Measurements from ENCODE around the gene CASK. TPM values are rescaled to one million over a fixed set of nuclear protein-coding genes. Genes with fewer than 3 reads are reported as not detected.

The CASK gene
- total RNA-seq, 1 experiment from 2014 or later = 29.4 TPM

DNA sequence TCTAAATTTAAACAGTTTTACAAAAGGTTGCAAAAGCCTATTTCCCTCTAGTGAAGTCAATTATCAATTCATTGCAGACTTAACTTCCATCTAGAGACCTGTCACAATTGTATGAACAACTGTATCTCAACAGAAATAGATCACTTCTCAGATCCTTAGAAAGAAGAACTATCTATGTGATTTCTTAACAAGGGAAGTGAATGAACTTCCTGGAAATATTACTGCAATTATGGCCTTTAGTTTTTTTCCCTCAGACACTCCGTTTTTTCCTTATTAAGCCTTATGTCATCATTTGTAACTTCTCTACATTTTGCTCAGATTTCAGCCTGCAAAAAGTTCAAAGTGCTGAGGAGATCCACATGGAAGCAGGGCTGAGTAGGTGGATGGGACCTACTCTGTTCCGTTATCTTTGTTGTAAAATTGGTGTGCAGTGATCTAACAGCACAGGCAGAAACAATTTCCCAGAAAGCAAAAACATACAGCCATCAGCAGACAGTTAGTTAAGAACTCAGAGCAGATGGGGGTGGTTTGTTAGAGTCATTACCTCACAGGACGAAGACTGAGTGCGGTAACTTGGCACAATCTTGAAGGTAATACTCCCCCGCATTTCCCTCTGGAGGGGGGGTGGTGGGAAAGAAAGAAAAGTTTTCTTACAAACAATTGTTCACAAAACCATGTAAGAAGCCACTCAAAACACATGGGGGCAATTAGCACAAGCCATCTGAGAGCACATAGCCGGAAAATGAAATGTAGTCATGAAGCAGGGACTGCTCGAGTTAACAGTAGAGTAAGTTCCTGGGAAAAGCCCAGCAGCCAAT lies 363.9 kb downstream of the CASK start:
- no peak overlapping the region for H3K4me3 ChIP-seq
- H2AFZ ChIP-seq = no peak overlapping the region
- no peaks in the 10 kb centered on the region for H3K4me1 ChIP-seq (replicated peaks; ENCODE audit: insufficient read depth)
- H3K9me2 ChIP-seq (ENCODE audit: insufficient read depth) = no peaks in the 10 kb centered on the region
- ChIA-PET POLR2A (ENCODE audit: unreplicated experiment) (no interaction called here), CTCF (no interaction called here)
- no peak overlapping the region for H3K27ac ChIP-seq
- no peak for TF ChIP-seq EZH2 (IDR thresholded peaks at IDR 0.05; ENCODE audit: low read depth)
- TF ChIP-seq, protein P1, sequence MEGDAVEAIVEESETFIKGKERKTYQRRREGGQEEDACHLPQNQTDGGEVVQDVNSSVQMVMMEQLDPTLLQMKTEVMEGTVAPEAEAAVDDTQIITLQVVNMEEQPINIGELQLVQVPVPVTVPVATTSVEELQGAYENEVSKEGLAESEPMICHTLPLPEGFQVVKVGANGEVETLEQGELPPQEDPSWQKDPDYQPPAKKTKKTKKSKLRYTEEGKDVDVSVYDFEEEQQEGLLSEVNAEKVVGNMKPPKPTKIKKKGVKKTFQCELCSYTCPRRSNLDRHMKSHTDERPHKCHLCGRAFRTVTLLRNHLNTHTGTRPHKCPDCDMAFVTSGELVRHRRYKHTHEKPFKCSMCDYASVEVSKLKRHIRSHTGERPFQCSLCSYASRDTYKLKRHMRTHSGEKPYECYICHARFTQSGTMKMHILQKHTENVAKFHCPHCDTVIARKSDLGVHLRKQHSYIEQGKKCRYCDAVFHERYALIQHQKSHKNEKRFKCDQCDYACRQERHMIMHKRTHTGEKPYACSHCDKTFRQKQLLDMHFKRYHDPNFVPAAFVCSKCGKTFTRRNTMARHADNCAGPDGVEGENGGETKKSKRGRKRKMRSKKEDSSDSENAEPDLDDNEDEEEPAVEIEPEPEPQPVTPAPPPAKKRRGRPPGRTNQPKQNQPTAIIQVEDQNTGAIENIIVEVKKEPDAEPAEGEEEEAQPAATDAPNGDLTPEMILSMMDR (conservative IDR thresholded peaks at IDR 0.05) = no peak
- no peak overlapping the region for H3K4me2 ChIP-seq
- no TSS peak for BruUV-seq (replicated peaks)
- no peaks in the 10 kb centered on the region for H3K9me3 ChIP-seq (ENCODE audit: insufficient read depth, low read depth)
- H3K79me2 ChIP-seq (ENCODE audit: low read depth) = no peaks in the 10 kb centered on the region
- no peaks in the 10 kb centered on the region for H4K20me1 ChIP-seq (ENCODE audit: insufficient read depth)
- no peaks in the 10 kb centered on the region for H3K36me3 ChIP-seq (ENCODE audit: low read depth)
- no peak for DNase-seq
- H3F3A ChIP-seq (ENCODE audit: insufficient read depth, low read depth) = no peaks in the 10 kb centered on the region
- intact Hi-C loops (cut with micrococcal nuclease; ENCODE audit: unreplicated experiment) = no loop called here
- no peaks in the 10 kb centered on the region for H3K27me3 ChIP-seq (ENCODE audit: insufficient read depth, low read depth)

GRCh38 chrX:41558531-41558930 lies 364.8 kb downstream of the CASK start:
- Histone ChIP-seq H3K27ac (no peak overlapping the region), H3K9me3 (ENCODE audit: insufficient read depth, low read depth) (no peaks in the 10 kb centered on the region), H3K4me1 (replicated peaks; ENCODE audit: insufficient read depth) (no peaks in the 10 kb centered on the region), H3F3A (ENCODE audit: insufficient read depth, low read depth) (no peaks in the 10 kb centered on the region), H3K9me2 (ENCODE audit: insufficient read depth) (no peaks in the 10 kb centered on the region), H2AFZ (no peak overlapping the region), H3K4me2 (no peak overlapping the region), H4K20me1 (ENCODE audit: insufficient read depth) (no peaks in the 10 kb centered on the region), H3K27me3 (ENCODE audit: insufficient read depth, low read depth) (no peaks in the 10 kb centered on the region), H3K36me3 (ENCODE audit: low read depth) (no peaks in the 10 kb centered on the region), H3K4me3 (no peak overlapping the region), H3K79me2 (ENCODE audit: low read depth) (no peaks in the 10 kb centered on the region)
- ChIA-PET CTCF (no interaction called here), POLR2A (ENCODE audit: unreplicated experiment) (interaction anchor here (0.7 kb wide), 1 partner anchor 205 kb away, joined by 3 read pairs; no protein-coding TSS in a partner anchor)
- BruUV-seq (replicated peaks) = no TSS peak
- DNase-seq = no peak
- intact Hi-C loops (cut with micrococcal nuclease; ENCODE audit: unreplicated experiment) = no loop called here
- no peak for TF ChIP-seq EZH2 (IDR thresholded peaks at IDR 0.05; ENCODE audit: low read depth)
- TF ChIP-seq, protein P1 (conservative IDR thresholded peaks at IDR 0.05) = peak; percentile 39; the same call in 1 of the 2 replicates

- TF ChIP-seq, protein P1 (conservative IDR thresholded peaks at IDR 0.05) = no peak
- TF ChIP-seq EZH2 (IDR thresholded peaks at IDR 0.05; ENCODE audit: low read depth) = no peak
- Histone ChIP-seq H2AFZ (no peak overlapping the region), H4K20me1 (ENCODE audit: insufficient read depth) (no peaks in the 10 kb centered on the region), H3K9me2 (ENCODE audit: insufficient read depth) (no peaks in the 10 kb centered on the region), H3K36me3 (ENCODE audit: low read depth) (no peaks in the 10 kb centered on the region), H3K4me1 (replicated peaks; ENCODE audit: insufficient read depth) (no peaks in the 10 kb centered on the region), H3K4me3 (no peak overlapping the region), H3F3A (ENCODE audit: insufficient read depth, low read depth) (no peaks in the 10 kb centered on the region), H3K4me2 (no peak overlapping the region), H3K9me3 (ENCODE audit: insufficient read depth, low read depth) (no peaks in the 10 kb centered on the region), H3K27ac (no peak overlapping the region), H3K27me3 (ENCODE audit: insufficient read depth, low read depth) (no peaks in the 10 kb centered on the region), H3K79me2 (ENCODE audit: low read depth) (no peaks in the 10 kb centered on the region)
- DNase-seq = no peak
- no TSS peak for BruUV-seq (replicated peaks)
- intact Hi-C loops (cut with micrococcal nuclease; ENCODE audit: unreplicated experiment) = no loop called here
- ChIA-PET POLR2A (ENCODE audit: unreplicated experiment) (no interaction called here), CTCF (no interaction called here)
Observed at GRCh38 chrX:41556958-41557357, 366.4 kb downstream of the CASK start.

All from PC-9 (cell line).